Suprapubic skin (tissue), 4 donors: ENCODE measurements around the gene SCN2A.

Experiments
- POLR2A ChIP-seq, 2 donors: fragments of 450-650 bp; IDR thresholded peaks; one replicate each; pipeline ENCODE4 v1.6.1; 2017; ENCODE audit warnings: antibody characterized with exemption in 2 of 2, mild to moderate bottlenecking in 2 of 2, moderate library complexity in 2 of 2
- POLR2AphosphoS5 ChIP-seq, 3 donors: sonication (generic); formaldehyde crosslinking; IDR thresholded peaks; one replicate each; pipeline ENCODE4 v1.6.1; 2017; ENCODE audit warnings: antibody characterized with exemption in 3 of 3
- TF ChIP-seq, protein P1 (sequence below), 2 donors: fragments of 200-600 bp in 1 of 2; fragments of 450-650 bp in 1 of 2; sonication (generic) in 1 of 2; IDR thresholded peaks; one replicate each; pipeline ENCODE4 v1.5.1; 2016 to 2019; ENCODE audit warnings: antibody characterized with exemption in 2 of 2, mild to moderate bottlenecking in 1 of 2, moderate library complexity in 1 of 2

DNA sequence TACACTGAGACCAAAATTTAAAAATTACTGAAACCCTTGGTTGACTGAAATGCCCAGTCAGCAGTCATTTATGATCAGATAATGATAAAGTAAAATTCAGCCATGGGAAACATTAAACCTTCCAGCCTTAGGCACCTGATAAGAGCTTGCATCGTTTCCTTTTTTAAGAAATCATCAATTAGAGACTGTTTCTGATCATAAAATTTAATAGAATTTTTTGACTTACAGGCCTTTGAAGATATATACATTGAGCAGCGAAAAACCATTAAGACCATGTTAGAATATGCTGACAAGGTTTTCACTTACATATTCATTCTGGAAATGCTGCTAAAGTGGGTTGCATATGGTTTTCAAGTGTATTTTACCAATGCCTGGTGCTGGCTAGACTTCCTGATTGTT, 130.7 kb downstream of the SCN2A start:
- TF ChIP-seq, protein P1, sequence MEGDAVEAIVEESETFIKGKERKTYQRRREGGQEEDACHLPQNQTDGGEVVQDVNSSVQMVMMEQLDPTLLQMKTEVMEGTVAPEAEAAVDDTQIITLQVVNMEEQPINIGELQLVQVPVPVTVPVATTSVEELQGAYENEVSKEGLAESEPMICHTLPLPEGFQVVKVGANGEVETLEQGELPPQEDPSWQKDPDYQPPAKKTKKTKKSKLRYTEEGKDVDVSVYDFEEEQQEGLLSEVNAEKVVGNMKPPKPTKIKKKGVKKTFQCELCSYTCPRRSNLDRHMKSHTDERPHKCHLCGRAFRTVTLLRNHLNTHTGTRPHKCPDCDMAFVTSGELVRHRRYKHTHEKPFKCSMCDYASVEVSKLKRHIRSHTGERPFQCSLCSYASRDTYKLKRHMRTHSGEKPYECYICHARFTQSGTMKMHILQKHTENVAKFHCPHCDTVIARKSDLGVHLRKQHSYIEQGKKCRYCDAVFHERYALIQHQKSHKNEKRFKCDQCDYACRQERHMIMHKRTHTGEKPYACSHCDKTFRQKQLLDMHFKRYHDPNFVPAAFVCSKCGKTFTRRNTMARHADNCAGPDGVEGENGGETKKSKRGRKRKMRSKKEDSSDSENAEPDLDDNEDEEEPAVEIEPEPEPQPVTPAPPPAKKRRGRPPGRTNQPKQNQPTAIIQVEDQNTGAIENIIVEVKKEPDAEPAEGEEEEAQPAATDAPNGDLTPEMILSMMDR (IDR thresholded peaks at IDR 0.05) = no peak
- TF ChIP-seq POLR2A (IDR thresholded peaks at IDR 0.05) = no peak
- no peak for TF ChIP-seq POLR2AphosphoS5 (IDR thresholded peaks at IDR 0.05)
